M059J (cell line): ENCODE data around the gene C4orf51. TPM values are rescaled to one million over a fixed set of nuclear protein-coding genes. Genes with fewer than 3 reads are reported as not detected.

Source experiments
- DNase-seq: peaks from one replicate; pipeline ENCODE4 v3.0.0-alpha.2; 2012; ENCODE audit warnings: low read depth
- total RNA-seq: library from RNA; depleted of rRNA; stranded (reverse); fragments of >200 nt; shearing (Covaris generic); gene quantifications from 2 replicates; pipeline ENCODE4 v1.2.3, GENCODE V29; 2014; rRNA removed

The C4orf51 gene
- total RNA-seq, 1 experiment from 2014 or later = not detected

- DNase-seq = no peak
Observed at GRCh38 chr4:145756244-145756643, 76.3 kb downstream of the C4orf51 start.

DNA sequence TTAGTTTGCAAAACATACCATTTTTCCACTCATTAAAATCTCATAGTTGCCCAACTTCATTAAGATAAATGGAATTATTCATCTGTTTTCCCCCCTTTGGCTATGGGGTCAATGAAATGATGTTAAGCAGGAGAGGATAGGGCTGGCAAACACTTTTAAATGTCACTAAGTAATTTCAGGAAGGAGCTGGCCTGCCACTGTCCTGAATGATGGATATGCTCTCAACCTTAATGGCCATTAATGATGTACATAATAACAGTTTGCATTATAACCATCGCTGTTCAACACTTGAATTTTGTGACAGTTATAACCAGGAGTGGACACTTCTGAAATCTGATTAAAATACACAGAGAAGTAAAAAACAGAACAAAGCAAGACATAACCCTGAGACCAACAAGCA, 77.2 kb downstream of the C4orf51 start:
- DNase-seq = no peak

DNA sequence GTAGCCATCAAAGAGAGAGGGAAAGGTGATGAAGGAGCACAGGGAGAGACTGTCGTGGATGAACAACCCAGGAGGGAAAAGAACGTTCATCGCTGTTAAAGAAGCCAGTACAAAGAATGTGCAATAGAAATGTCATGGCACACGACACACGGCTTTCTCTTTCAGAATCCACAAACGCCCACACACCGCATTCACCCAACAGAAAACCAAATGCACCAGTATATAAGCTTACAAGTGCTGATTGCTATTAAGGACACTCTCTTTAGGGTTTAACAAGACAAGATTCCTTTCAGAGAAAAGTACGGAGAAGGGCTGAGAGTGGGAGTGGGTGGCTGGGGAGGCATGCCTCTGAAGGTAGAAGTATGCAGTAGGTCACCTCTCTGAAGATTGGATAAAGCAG, 80.2 kb downstream of the C4orf51 start:
- DNase-seq = no peak

GRCh38 chr4:145760961-145761929, 81.3 kb downstream of the C4orf51 start:
- DNase-seq = no peak

DNA sequence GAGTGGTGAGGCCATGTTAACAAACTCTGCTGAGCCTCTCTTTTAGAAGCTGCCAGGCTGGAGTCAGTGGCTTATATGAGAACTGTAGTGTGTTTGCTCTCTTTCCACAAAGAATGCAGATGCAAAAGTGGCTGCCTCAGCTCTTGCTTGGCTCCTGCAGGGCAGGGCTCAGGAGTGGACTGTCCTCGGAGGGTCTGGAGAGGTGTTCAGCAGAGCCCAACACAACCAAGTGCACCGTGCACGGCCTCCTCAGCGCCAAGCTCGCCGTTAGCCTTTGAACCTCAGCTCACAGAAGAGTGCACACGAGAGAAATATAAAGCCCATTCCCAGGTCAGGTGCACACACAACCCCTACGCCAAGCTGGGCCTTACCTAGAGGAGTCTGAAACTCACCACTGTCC, 82.8 kb downstream of the C4orf51 start:
- DNase-seq = no peak

DNA sequence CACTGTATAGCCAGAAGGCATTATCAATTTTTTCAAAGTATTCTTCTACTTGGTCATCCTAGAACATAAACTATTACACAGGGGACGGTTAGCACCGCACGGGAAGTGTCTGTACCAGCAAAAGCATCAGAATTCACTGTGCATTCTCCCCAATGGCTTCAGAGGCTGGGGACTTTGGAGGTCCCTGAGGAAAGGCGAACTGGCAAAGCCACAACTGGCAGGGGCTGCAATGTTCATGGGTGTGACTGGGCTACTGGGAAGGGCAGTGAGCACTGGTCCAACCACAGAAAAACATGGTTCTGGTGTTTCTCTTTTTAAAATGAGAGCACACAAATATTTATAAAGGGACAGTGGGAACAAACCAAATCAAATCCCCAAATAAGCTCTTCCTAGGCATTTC, 83.5 kb downstream of the C4orf51 start:
- DNase-seq = no peak

- DNase-seq = no peak
Observed at GRCh38 chr4:145766273-145766672, 86.3 kb downstream of the C4orf51 start.

GRCh38 chr4:145769450-145770037, 89.6 kb downstream of the C4orf51 start:
- DNase-seq = no peak

DNA sequence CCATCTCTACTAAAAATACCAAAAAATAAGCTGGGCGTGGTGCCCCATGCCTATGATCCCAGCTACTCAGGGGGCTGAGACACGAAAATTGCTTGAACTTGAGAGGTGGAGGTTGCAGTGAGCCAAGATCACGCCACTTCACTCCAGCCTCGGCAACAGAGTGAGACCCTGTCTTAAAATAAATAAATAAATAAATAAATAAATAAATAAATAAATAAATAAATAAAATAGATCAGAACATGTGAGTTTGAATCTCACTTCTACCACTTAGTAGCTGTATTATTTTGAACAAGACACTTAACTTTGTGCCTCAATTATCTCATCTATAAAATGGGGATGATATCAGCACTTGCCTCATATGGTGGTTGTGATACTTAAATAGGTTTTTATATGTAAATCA, 90.2 kb downstream of the C4orf51 start:
- no peak for DNase-seq

- no peak for DNase-seq
Observed at GRCh38 chr4:145772347-145772746, 92.4 kb downstream of the C4orf51 start.

GRCh38 chr4:145773581-145774234, 93.8 kb downstream of the C4orf51 start:
- DNase-seq = no peak

DNA sequence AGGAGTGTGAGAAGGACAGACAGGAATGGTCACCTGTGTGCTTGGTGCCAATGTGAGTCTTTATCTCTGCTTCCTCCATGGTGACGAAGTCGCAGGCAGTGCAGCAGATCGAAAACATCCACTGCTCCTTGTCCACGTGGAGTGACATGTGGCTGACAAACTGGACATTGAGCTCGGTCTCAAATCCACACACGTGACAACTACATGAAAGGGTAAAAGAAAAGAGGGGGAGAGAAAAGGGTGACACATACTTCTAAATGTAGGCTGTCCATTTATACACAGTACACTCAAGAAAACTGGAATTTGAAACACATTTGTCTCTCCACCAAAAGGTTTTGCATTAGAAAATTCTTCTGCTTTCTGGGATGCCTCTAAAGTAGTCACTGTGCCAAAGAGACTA, 94.5 kb downstream of the C4orf51 start:
- DNase-seq = no peak

- DNase-seq = no peak
Observed at GRCh38 chr4:145775406-145775805, 95.5 kb downstream of the C4orf51 start.

DNA sequence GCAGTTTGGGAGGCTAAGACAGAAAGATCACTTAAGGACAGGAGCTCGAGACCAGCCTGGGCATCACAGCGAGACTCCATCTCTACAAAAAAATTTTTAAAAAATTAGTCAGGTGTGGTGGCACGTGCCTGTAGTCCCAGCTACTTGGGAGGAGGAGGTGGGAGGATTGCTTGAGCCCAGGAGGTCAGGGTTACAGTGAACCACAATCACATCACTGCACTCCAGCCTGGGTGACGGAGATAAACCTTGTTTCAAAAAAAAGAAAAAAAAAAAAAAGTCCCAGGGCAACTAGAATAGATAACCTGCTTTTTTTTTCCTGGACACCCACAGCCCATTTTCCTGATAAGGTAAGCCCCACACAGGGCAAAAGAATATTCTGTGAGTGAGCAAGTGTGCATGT, 96.3 kb downstream of the C4orf51 start:
- DNase-seq = no peak

DNA sequence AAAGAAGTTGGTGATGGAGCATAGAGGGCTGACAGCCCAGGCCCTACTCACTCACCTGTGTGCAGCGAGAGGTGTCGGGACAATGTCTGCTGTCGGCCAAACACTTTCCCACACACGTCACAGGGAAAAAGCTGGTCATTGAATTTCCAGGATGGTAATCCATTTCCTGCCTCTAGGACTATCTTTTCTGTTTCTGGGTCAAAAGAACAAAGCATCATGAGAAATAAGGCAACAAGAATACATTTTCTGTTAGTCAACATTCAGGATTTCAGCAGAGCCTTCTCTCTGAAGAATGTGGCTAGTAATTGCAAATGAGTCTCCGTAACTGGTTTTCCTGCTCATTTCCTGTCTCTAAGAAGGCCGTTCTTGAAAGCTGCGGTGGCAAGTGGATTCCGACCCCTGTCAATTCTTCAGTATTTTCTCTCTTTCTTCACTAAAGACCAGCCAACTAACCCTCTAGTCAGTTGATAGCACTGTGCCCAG, 99.4 kb downstream of the C4orf51 start:
- DNase-seq = no peak

DNA sequence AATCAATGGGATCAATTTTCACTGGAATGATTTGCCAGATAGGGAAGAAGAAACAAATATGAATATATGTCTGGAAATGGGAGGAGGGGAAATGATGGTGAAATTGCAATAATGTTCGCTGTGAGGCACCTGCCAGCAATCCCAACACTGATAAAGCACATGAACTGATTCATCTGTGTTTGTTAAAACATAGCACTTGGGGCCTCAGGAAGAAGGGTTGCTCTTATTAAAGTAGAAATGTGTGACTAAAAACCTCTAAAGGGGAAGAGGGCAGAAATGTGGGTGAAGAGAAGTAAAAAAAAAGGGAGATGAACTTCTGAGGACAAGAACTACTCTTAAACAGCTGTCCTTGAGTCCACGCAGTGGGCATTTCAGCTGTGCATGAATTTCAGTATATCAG, 101.4 kb downstream of the C4orf51 start:
- no peak for DNase-seq

Other genes starting within 250 kb of the C4orf51 start
- 8.6 and 10.9 TPM in 2 replicates for gene SMAD1, start 198.3 kb upstream of the C4orf51 start, total RNA-seq
- 0.99 and 1.3 TPM in 2 replicates for gene MMAA, start 60.8 kb upstream of the C4orf51 start, total RNA-seq